GM19351 (cell line): Measurements from ENCODE around the gene ZBTB22.
"Not testable (repeated sequence)": the region's sequence is repeated elsewhere in the genome, so short reads cannot be mapped to it uniquely, and the experiment has no call there.

Experiments used
- ATAC-seq: cut with Tn5 transposase; IDR thresholded peaks from one replicate; pipeline ENCODE4 v1.9.1; 2021; ENCODE audit warnings: mild to moderate bottlenecking, moderate library complexity; ENCODE audit not compliant: unreplicated experiment

ZBTB22 gene

GRCh38 chr6:33301877-33302276 lies 15.7 kb downstream of the ZBTB22 start:
- ATAC-seq, result no peak

DNA sequence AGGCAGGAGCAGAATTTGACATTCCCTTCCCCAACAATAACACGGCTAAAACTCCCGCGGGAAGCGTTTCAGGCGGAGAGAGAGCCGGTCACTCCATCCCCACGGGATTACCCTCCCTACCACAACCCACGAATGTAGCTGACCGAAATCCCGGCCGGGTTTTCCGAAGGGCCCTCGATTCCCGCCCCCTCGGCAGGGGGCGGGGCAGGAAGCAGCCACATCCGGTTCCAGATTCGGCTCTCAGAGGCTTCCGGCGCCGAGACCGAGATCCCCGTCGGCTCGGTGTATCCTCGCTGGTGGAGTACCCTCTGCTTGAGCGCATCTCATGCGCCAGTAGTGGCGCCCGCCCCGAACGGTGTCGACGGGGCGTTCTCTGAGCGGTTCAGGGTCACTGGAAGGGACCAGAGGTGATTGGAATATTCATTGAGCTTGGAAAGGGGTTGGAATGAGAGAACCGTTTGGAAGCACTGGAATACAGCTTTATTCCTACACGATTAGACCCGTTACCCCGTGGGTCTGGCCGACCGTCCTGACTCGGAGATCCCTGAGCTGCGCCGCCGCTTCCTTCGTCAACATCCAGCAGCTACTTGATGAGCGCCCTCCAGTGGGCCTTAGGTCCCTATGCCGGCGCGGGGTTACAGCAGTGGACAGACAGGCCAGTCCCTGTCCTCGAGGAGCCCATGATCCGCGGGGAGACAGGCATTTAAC lies 18.2 kb downstream of the ZBTB22 start:
- peak; percentile 73 for ATAC-seq

GRCh38 chr6:33298773-33299236 lies 18.7 kb downstream of the ZBTB22 start, which contains the start of gene RGL2:
RGL2 (minus strand) TSS chr6:33298942; CDS start chr6:33298610, 332 bp downstream.
- ATAC-seq, result peak; percentile 34

DNA sequence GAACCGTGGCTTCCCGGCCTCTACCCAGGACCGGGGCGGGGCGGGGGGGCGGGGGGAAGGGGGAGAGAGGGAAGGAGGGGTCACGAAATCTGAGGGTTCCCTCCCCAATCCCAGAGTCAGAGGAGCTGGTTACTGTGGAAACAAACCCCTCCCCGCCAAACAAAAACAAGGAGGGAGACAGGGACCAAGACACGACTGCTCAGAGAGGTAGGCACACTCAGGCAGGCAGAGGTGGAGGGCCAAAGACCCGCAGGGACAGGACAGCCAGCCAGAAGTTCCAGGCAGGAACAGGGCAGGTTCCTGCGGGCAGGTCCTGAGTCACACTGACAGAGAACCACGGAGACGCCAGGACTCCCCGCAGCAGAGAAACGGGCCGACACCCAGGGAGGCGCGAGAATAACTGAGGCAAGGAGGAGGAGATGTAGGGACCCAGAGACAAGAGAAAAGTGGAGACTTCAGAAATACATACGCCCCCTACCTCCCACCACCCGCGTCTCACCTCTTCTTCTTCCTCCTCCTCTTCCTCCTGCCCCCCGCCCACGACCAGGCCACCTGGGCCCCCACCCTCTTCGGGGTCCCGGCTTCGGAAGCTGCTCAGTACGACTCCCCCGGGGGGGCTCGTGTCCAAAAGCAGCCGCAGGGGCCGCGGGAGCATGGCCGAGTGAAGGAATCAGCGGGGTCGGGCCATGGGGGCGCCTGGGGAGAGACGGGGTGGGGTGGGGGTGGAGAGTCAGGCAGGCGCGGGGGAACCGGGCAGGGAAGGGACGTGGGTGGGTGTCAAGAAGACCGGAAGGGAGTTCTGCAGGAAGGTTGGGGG lies 19.4 kb downstream of the ZBTB22 start:
- no peak for ATAC-seq

DNA sequence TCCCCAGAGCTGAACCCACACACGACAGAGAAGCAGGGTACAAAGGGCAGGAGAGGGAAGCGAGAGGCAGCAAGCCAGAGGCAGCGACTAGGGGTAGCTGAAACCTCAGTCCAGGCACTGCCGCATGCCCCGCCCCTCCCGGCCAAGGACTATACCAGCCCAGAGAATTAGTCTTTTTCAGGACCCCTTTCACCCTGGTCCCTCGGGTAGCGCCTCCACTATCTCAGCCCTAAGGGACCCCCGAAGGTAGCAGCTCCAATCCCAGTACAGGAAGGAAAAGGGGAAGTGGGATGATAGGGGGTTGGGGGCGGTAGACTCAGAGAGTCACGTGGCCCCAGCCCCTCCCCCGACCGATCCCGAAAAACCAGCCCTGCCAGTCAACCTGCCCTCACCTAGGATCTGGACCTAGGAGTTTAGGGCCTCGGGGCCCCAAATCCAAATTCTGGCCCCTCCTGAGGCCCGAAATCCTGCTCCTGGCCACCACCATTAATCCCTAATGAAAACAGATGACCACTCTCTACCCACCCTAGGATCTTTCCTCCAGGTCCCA lies 20.1 kb downstream of the ZBTB22 start:
- ATAC-seq, result no peak

DNA sequence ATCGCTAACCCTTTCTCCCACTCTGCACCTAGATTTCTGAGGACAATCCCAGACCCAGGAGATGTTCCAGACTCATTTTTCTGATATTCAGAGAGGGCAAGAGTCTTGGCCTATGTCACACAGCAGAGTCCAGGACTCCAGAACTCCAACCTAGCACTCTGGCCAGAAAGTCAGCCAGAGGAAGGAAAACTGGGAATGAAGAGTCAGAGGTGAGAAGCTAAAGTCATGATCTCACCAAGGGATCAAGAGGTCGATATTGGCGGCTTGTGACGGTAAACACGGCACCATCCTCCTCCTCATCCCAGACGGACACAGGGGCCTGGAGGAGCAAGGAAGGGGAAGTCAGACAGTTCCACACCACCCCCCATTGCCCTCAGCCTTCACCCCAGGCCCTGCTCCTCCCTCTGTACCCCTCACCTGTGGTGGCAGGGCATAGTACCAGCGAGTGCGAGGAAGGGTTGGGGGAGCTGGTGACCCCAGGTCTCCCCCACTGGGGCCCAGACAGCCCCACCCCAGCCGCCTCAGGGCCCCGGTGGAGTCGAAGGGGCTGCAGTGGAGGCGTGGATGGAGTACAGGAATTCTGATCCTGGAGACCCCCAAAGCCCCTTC lies 20.6 kb downstream of the ZBTB22 start:
- no peak for ATAC-seq

- ATAC-seq, result no peak
These were observed 21.7 kb downstream of the ZBTB22 start for GRCh38 chr6:33295621-33296369.

DNA sequence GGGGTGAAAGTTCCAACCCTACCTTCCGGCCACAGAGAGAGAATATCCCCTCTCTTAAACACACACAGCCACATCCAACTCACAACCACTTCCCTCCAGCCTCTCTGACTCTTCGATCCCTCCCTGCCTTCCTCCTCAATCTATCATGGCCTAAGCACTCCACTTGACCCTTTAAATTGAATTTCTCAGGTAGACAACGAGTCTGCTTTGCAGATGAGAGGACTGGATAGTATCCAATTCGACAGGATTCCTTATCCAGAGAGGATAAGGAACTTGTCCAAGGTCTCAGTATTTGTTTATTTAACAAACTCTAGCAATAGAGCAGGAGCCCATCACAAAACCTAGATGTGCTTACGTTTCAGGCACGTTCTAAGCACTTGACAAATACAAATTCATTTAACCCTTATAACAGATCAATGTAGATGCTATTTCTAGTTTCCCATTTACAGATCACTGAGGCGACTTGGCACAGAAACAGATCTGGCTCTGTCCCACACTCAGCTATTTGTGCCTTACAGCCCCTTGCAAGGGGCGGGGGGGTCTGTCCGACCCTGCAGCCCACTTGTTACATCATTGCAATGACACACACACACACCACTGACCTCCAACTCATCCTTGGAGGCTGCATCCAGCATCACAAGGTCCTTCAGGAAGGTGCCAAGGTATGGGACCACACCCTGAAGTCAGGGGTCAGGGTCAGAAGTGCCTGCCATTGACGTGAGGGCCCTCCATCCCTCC lies 23.3 kb downstream of the ZBTB22 start:
- ATAC-seq, result no peak

- no peak for ATAC-seq
These were observed 24.4 kb downstream of the ZBTB22 start for GRCh38 chr6:33292996-33293682.

DNA sequence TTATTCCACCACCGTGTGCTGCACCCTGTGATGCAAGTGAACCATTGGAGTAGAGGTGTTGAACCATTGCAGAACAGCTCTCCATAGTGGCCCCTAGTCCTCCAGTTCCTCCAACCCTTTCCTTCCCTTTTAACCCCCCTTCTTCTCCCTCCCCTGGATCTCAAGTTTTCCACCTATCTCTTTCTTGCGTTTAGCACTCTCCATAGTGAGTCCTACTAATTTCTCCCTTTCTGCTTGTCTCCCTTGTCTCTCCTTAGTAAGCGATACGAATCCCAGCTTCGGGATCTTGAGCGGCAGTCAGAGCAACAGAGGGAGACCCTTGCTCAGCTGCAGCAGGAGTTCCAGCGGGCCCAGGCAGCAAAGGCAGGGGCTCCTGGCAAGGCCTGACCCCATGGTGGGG lies 27.1 kb downstream of the ZBTB22 start:
- ATAC-seq, result no peak

DNA sequence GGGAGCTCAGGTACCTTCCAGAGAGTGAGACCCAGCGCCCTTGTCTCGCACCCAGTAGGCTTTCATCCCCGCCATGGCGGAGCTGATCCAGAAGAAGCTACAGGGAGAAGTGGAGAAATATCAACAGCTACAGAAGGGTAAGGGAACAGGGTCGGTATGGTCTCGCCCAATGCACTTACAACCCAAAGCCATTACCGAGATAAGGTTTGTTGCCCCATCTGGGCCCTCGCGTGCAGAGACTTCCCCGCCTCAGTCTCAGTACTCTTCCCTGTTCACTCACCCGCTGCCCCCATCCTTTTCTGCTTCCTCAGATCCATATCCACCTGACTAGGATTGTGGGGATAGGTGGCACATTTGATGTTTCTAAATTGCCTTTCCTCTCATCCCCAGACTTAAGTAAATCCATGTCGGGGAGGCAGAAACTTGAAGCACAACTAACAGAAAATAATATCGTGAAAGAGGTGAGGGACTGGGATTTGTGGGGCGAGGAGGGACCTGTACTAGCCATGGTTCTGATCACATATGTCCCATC lies 27.7 kb downstream of the ZBTB22 start:
- ATAC-seq, result peak; percentile 4

GRCh38 chr6:33288921-33289783 lies 28.4 kb downstream of the ZBTB22 start, which contains the start of the genes PFDN6 and WDR46:
PFDN6 (plus strand) TSS chr6:33289601; CDS start chr6:33289857, 256 bp downstream.
WDR46 (minus strand) TSS chr6:33289239; CDS start chr6:33289170, 69 bp downstream.
- ATAC-seq, result peak; percentile 87

DNA sequence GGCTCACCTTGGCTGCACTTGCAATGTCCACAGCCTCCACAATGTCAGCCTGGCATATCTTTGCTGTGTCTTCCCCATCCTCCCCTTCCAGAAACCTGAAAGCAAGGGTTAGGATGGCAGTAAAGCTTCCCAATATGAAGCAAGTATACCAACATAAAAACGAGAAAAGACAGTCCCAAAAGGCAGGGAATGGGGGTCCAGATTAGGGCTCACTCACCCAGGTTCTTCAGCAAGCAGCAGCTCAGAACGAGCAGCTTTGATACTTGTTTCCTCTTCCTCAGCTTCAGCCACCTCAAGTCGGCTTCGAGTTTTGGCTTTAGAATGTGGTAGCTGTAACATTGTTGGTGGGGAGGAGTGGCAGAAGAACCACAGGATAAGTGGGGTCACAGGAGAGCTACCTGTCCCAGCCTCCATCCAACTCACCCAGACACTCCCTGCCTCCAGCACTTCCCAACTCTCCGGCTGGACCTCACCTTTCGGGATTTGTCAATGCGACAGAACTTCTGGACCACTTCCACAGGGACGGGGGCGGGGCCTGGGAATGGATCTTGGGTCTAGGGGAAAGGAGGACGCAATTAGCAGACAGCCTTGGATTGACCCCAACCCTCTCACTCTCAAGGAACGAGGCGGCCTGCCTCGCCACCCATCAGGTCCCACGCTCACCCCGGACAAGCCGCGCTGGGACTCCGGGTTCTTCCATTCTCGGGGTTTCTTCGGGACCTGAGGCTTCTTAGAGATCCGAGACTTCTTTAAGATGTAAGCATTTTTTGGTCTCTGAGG lies 29.2 kb downstream of the ZBTB22 start:
- ATAC-seq, result no peak

DNA sequence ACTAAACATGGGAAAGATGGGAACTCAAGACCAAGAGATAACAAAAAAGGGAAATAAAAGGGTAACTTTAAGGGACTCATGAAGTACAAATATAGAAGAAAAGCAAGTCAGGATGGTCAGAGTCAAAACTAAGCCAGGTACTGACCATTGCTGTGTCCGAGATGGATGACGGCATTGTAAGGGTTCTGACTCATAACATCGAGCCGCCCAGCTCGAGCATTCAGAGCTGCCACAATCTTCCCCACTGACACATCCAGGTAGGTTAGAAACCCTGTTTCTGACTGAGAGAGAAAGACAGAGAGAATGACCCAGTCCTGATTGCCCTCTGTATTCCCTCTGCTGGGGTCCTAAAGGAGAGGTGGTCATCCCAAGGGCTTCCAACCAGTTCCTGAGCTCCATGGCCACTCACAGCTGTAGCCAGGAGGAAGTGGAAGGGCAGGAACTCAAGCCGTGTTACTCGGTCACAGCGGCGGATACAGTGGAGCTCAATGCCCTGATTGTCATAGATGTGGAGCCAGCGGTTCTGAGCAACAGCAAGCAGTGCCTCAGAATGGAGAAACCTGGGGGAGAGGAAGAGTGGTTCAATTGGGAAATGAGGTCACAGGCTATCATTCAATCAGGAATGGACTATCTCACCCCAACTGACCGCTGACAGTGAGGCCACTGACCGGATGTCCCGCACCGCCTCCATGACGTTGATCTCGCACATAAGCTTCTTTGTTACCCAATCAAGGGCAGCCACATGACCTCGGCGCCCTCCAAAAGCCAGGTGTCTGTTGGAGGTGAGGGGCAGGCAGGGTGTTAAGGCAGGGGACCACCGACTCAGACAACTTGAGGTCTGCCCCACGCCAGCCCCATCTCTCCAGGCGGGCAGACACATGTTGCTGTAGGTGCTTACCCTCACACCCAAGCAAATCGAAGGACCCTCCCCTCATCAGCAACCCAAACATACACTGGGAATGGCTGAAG lies 30.3 kb downstream of the ZBTB22 start:
- ATAC-seq, result no peak

DNA sequence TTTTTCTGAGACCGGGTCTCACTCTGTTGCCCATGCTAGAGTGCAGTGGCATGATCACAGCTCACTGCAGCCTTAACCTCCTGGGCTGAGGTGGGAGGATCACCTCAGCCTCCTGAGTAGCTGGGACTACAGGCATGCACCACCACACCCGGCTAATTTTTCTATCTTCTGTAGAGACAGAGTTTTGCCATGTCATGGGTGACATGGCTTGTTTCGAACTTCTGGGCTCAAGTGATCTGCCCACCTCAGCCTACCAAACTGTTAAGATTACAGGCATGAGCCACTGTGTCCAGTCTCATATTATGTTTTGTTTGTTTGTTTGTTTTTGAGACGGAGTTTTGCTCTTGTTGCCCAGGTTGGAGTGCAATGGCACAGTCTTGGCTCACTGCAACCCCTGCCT lies 32.3 kb downstream of the ZBTB22 start:
- ATAC-seq, result not testable (repeated sequence)

DNA sequence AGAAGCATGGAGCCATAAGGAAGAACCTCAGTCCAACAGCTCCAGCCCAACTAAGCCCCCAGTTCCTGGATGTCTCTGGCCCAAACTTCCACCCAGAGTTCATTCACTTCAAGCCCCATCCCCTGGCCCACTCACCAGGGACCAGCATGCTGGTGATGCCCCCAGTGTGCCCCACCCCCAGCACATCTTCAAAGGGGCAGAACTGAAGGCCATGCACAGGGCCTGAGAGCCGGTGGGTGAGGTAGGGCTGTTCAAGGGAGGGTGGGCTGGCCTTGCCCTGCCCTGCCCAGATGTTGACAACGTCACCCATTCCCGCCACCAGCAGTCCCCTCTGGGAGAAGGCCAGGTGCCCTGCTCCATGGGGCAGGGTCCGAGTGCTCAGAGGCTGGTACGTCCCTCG lies 37.0 kb downstream of the ZBTB22 start:
- no peak for ATAC-seq
